H9 (cell line): ENCODE measurements around the gene ATP10B. TPM values are rescaled to one million over a fixed set of nuclear protein-coding genes. Genes with fewer than 3 reads are reported as not detected.

Experiments
- DNase-seq: peaks from one replicate; pipeline ENCODE4 v3.0.0-alpha.2; 2017
- H2AFZ ChIP-seq: one replicate; pipeline ENCODE4 v1.6.1; 2013; ENCODE audit warnings: mild to moderate bottlenecking, low read length, control low read depth, moderate library complexity
- H2AK5ac ChIP-seq: 2 replicates; pipeline ENCODE4 v1.6.1; 2013; ENCODE audit warnings: low read length, control low read depth, mixed read lengths; ENCODE audit not compliant: insufficient read length
- H2BK120ac ChIP-seq: one replicate; pipeline ENCODE4 v1.6.1; 2013; ENCODE audit warnings: low read depth, mild to moderate bottlenecking, low read length, control low read depth, inconsistent platforms; ENCODE audit not compliant: poor library complexity, severe bottlenecking
- H2BK12ac ChIP-seq: 2 replicates; pipeline ENCODE4 v1.6.1; 2013; ENCODE audit warnings: low read length, control low read depth, mixed read lengths, low read depth; ENCODE audit not compliant: insufficient read length
- H2BK15ac ChIP-seq: 2 replicates; pipeline ENCODE4 v1.6.1; 2013; ENCODE audit warnings: low read depth, low read length, control low read depth
- H2BK20ac ChIP-seq: one replicate; pipeline ENCODE4 v1.6.1; 2013; ENCODE audit warnings: low read depth, mild to moderate bottlenecking, low read length, control low read depth, inconsistent platforms; ENCODE audit not compliant: poor library complexity, severe bottlenecking
- H2BK5ac ChIP-seq: 2 replicates; pipeline ENCODE4 v1.6.1; 2013; ENCODE audit warnings: low read length, control low read depth, mixed read lengths; ENCODE audit not compliant: insufficient read length
- H3K14ac ChIP-seq: 2 replicates; pipeline ENCODE4 v1.6.1; 2013; ENCODE audit warnings: low read length, control low read depth; ENCODE audit not compliant: insufficient read depth
- H3K18ac ChIP-seq: 2 replicates; pipeline ENCODE4 v1.6.1; 2013; ENCODE audit warnings: low read depth, mild to moderate bottlenecking, mixed read lengths, low read length, control low read depth; ENCODE audit not compliant: insufficient read length
- H3K23ac ChIP-seq: 2 replicates; pipeline ENCODE4 v1.6.1; 2013; ENCODE audit warnings: low read length, control low read depth, mixed read lengths, low read depth; ENCODE audit not compliant: insufficient read length
- H3K23me2 ChIP-seq: 2 replicates; pipeline ENCODE4 v1.6.1; 2013; ENCODE audit warnings: low read depth, mild to moderate bottlenecking, mixed read lengths, low read length, control low read depth; ENCODE audit not compliant: insufficient read length, poor library complexity, severe bottlenecking
- H3K27ac ChIP-seq: 2 replicates; pipeline ENCODE4 v1.5.1; 2013; ENCODE audit warnings: low read length, control low read depth, mixed read lengths, low read depth; ENCODE audit not compliant: insufficient read length
- H3K27me3 ChIP-seq: 2 replicates; pipeline ENCODE4 v1.6.1; 2013; ENCODE audit warnings: low read length, control low read depth, inconsistent platforms; ENCODE audit not compliant: insufficient read depth
- H3K4ac ChIP-seq: 2 replicates; pipeline ENCODE4 v1.6.1; 2013; ENCODE audit warnings: low read depth, mild to moderate bottlenecking, control low read depth, inconsistent platforms, low read length, moderate library complexity
- H3K4me1 ChIP-seq: 2 replicates; pipeline ENCODE4 v1.6.1; 2013; ENCODE audit warnings: low read length, control low read depth, inconsistent platforms; ENCODE audit not compliant: insufficient read depth
- H3K4me2 ChIP-seq: 2 replicates; pipeline ENCODE4 v1.6.1; 2013; ENCODE audit warnings: low read length, control low read depth, mixed read lengths; ENCODE audit not compliant: insufficient read length, insufficient read depth
- H3K56ac ChIP-seq: 2 replicates; pipeline ENCODE4 v1.6.1; 2013; ENCODE audit warnings: low read depth, mild to moderate bottlenecking, mixed read lengths, low read length, control low read depth; ENCODE audit not compliant: insufficient read length
- H3K79me1 ChIP-seq: 2 replicates; pipeline ENCODE4 v1.6.1; 2013; ENCODE audit warnings: low read depth, mild to moderate bottlenecking, moderate library complexity, low read length, control low read depth, inconsistent platforms; ENCODE audit not compliant: insufficient read depth, poor library complexity, severe bottlenecking
- H3K79me2 ChIP-seq: 2 replicates; pipeline ENCODE4 v1.6.1; 2013; ENCODE audit warnings: low read length, control low read depth, inconsistent platforms; ENCODE audit not compliant: insufficient read depth
- H3K9ac ChIP-seq: 2 replicates; pipeline ENCODE4 v1.6.1; 2013; ENCODE audit warnings: low read length, control low read depth, mixed read lengths; ENCODE audit not compliant: insufficient read length; ENCODE audit errors: extremely low read depth
- H3K9me3 ChIP-seq: one replicate; pipeline ENCODE4 v1.6.1; 2013; ENCODE audit warnings: low read depth, low read length, inconsistent platforms; ENCODE audit not compliant: control insufficient read depth
- H3T11ph ChIP-seq: one replicate; pipeline ENCODE4 v1.6.1; 2013; ENCODE audit warnings: mild to moderate bottlenecking, low read length, control low read depth, inconsistent platforms
- H4K20me1 ChIP-seq: one replicate; pipeline ENCODE4 v1.6.1; 2013; ENCODE audit not compliant: control insufficient read depth, insufficient read length, insufficient read depth
- H4K5ac ChIP-seq: 2 replicates; pipeline ENCODE4 v1.6.1; 2013; ENCODE audit warnings: low read depth, mild to moderate bottlenecking, mixed read lengths, low read length, control low read depth; ENCODE audit not compliant: insufficient read length
- H4K8ac ChIP-seq: replicated peaks from 2 replicates; pipeline ENCODE4 v1.6.1; 2013; ENCODE audit warnings: low read length, control low read depth, mixed read lengths, low read depth; ENCODE audit not compliant: insufficient read length
- H4K91ac ChIP-seq: 2 replicates; pipeline ENCODE4 v1.6.1; 2013; ENCODE audit warnings: low read depth, mild to moderate bottlenecking, moderate library complexity, mixed read lengths, low read length, control low read depth; ENCODE audit not compliant: insufficient read length
- H3K27ac Mint-ChIP-seq, 3 experiments: 2 replicates in 2 of 3; 3 replicates in 1 of 3; pipeline ENCODE4 v1.8.0; 2020 to 2021; ENCODE audit warnings: mixed read lengths in 3 of 3, mild to moderate bottlenecking in 1 of 3, moderate library complexity in 1 of 3
- H3K27me3 Mint-ChIP-seq: 2 replicates; pipeline ENCODE4 v1.8.0; 2021; ENCODE audit warnings: low read depth, mild to moderate bottlenecking, moderate library complexity, mixed read lengths
- H3K36me3 Mint-ChIP-seq, 3 experiments: 2 replicates in 2 of 3; 3 replicates in 1 of 3; pipeline ENCODE4 v1.8.0; 2020 to 2021; ENCODE audit warnings: low read depth in 3 of 3, mixed read lengths in 3 of 3; ENCODE audit not compliant: insufficient read depth in 1 of 3
- H3K4me1 Mint-ChIP-seq, 2 experiments: 2 replicates each; pipeline ENCODE4 v1.8.0; 2020; ENCODE audit warnings: mixed read lengths in 2 of 2
- H3K4me3 Mint-ChIP-seq, 2 experiments: 2 replicates in 1 of 2; 3 replicates in 1 of 2; pipeline ENCODE4 v1.8.0; 2020 to 2021; ENCODE audit warnings: mild to moderate bottlenecking in 2 of 2, mixed read lengths in 2 of 2, moderate library complexity in 1 of 2
- H3K9me3 Mint-ChIP-seq, 2 experiments: 2 replicates in 1 of 2; 3 replicates in 1 of 2; pipeline ENCODE4 v1.8.0; 2020; ENCODE audit warnings: mild to moderate bottlenecking in 2 of 2, mixed read lengths in 2 of 2, moderate library complexity in 1 of 2
- CTCF ChIP-seq: fragments of 200-600 bp; sonication (generic); conservative IDR thresholded peaks from 3 replicates; pipeline ENCODE4 v1.8.0; 2021; ENCODE audit warnings: antibody characterized with exemption, mild to moderate bottlenecking
- WGBS: extraction: QIAGEN DNeasy Blood & Tissue Kit; methylation state at CpG from one replicate; pipeline ENCODE4 v1.1.7; 2013; ENCODE audit warnings: missing lambda C conversion rate, low lambda C conversion rate, mixed read lengths; ENCODE audit not compliant: insufficient read length; ENCODE audit errors: extremely low coverage; 5-methylcytosine and 5-hydroxymethylcytosine counted together
- total RNA-seq: library from RNA; stranded (reverse); gene quantifications from 2 replicates; pipeline ENCODE4 v1.2.1, GENCODE V29; 2021

The ATP10B gene
- total RNA-seq, 1 experiment from 2014 or later: 0.42 TPM

GRCh38 chr5:160774666-160775315 is 77.2 kb downstream of the ATP10B start:
- Histone ChIP-seq H2BK20ac (no peak overlapping the region), H3K23ac (no peak overlapping the region), H2BK120ac (no peak overlapping the region), H3K79me1 (no peaks in the 10 kb centered on the region), H3K79me2 (no peaks in the 10 kb centered on the region), H3K27ac (no peak overlapping the region), H3K56ac (no peak overlapping the region), H4K5ac (no peak overlapping the region), H3K23me2 (no peaks in the 10 kb centered on the region), H2BK15ac (no peak overlapping the region), H3K14ac (no peak overlapping the region), H3K4ac (no peak overlapping the region), H3K18ac (no peak overlapping the region), H4K91ac (no peak overlapping the region), H3T11ph (no peak overlapping the region), H2BK5ac (no peak overlapping the region), H3K4me1 (no peaks in the 10 kb centered on the region; the same call in 1 of the 2 replicates), H2AK5ac (no peak overlapping the region), H3K4me2 (no peak overlapping the region), H3K27me3 (no peaks in the 10 kb centered on the region), H2BK12ac (no peak overlapping the region), H2AFZ (no peak overlapping the region), H3K9ac (no peak overlapping the region), H4K8ac (no peak overlapping the region), H4K20me1 (no peaks in the 10 kb centered on the region), H3K9me3 (no peaks in the 10 kb centered on the region)
- WGBS: no CpG with 5 or more reads among the region's 11 CpGs
- Mint-ChIP-seq H3K4me1 (peaks cover 23 to 28% of the 10 kb centered on the region in 2 experiments), H3K27me3 (no peaks in the 10 kb centered on the region; the same call in 1 of the 2 replicates), H3K4me3 (no peak overlapping the region), H3K36me3 (no peaks in the 10 kb centered on the region), H3K27ac (peak overlapping the region; percentile 48 to 80 (median 65); a peak in 3 of 7 replicates), H3K9me3 (no peaks in the 10 kb centered on the region)
- no peak for DNase-seq
- no peak for TF ChIP-seq CTCF
